Mesothelial cell of epicardium (in vitro differentiated cells): Measurements from ENCODE around the gene MFAP4. TPM values are rescaled to one million over a fixed set of nuclear protein-coding genes. Genes with fewer than 3 reads are reported as not detected.

Source experiments
- DNase-seq, 2 experiments: peaks; one replicate each; pipeline ENCODE4 v3.0.0; 2021; ENCODE audit warnings: low spot score in 2 of 2; ENCODE audit not compliant: unreplicated experiment in 2 of 2
- H3K27ac Mint-ChIP-seq: 2 replicates; pipeline ENCODE4 v1.8.0; 2021; ENCODE audit warnings: mixed read lengths
- H3K27me3 Mint-ChIP-seq: 2 replicates; pipeline ENCODE4 v1.8.0; 2021; ENCODE audit warnings: low read depth, mixed read lengths
- H3K36me3 Mint-ChIP-seq: 2 replicates; pipeline ENCODE4 v1.8.0; 2021; ENCODE audit warnings: mixed read lengths
- H3K4me1 Mint-ChIP-seq: 2 replicates; pipeline ENCODE4 v1.8.0; 2021; ENCODE audit warnings: mixed read lengths
- H3K4me3 Mint-ChIP-seq: 2 replicates; pipeline ENCODE4 v1.8.0; 2021; ENCODE audit warnings: mild to moderate bottlenecking, moderate library complexity, mixed read lengths
- H3K9me3 Mint-ChIP-seq: 2 replicates; pipeline ENCODE4 v1.8.0; 2021; ENCODE audit warnings: mixed read lengths
- CTCF ChIP-seq: fragments of 200-600 bp; sonication (generic); IDR thresholded peaks from one replicate; pipeline ENCODE4 v1.5.0; 2021; ENCODE audit warnings: antibody characterized with exemption; ENCODE audit not compliant: unreplicated experiment
- total RNA-seq: library from RNA; stranded (reverse); gene quantifications from 3 replicates; pipeline ENCODE4 v1.2.1, GENCODE V29; 2021

The MFAP4 gene
- total RNA-seq, 1 donor from 2014 or later: 213 TPM

DNA sequence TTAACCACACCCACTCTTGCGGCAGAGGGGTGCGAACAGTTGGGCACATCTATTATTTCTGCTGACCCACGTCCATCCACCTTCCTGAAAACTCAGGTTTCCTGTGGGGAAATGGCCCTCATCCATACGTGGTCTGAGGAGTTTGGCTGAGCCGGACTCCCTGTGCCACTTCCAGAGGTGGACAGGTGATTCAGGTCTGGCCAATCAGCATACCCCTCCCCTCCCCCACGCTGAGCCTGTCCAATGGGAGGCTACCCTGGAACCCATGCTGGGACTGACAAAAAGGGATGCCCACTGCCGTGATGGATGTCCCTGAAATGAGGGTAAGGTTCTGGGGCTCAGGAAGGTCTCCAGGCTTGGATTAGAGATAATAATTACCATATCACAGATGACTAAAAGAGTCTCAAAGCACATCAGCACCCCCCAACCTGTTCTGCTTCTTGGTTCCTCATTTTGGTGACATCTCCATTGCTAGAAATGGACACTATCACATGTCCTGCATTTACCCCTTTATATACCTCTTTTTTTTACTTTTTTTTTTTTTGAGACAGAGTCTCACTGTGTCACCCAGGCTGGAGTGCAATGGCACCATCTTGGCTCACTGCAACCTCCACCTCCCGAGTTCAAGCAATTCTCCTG, 14.0 kb downstream of the MFAP4 start:
- H3K27ac Mint-ChIP-seq: no peak overlapping the region
- no peak overlapping the region for H3K4me3 Mint-ChIP-seq
- no peak for DNase-seq

DNA sequence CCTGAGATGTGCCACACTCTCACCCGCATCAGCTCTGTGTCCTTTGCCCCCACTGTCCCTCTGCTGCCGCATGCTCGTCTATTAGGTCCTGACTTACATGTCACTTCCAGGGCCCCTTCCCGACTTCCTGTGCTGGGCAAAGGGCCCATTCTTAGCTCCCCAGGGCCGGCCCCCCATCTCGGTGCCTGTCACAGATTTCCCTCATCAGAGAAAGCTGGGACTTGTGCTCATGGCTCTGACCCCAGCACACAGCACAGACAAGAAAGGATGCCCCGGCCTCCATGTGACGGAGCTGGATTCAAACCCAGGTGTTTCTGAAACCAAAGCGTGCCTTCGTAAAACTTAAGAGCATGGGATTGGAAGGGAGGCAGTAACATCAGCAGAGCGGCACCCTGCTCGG, 14.6 kb downstream of the MFAP4 start:
- Mint-ChIP-seq H3K4me1 (peaks cover 9% of the 10 kb centered on the region), H3K4me3 (no peak overlapping the region), H3K9me3 (no peaks in the 10 kb centered on the region), H3K27ac (no peak overlapping the region), H3K36me3 (no peaks in the 10 kb centered on the region), H3K27me3 (no peaks in the 10 kb centered on the region)
- DNase-seq: no peak
- TF ChIP-seq CTCF: no peak

More for the DNA sequence above, 14.0 kb downstream of the MFAP4 start:
- no peaks in the 10 kb centered on the region for H3K36me3 Mint-ChIP-seq
- peaks cover 9% of the 10 kb centered on the region for H3K4me1 Mint-ChIP-seq
- no peaks in the 10 kb centered on the region for H3K27me3 Mint-ChIP-seq
- TF ChIP-seq CTCF: no peak
- H3K9me3 Mint-ChIP-seq: no peaks in the 10 kb centered on the region

- no peak for DNase-seq
- H3K4me1 Mint-ChIP-seq: peaks cover 6% of the 10 kb centered on the region
- TF ChIP-seq CTCF: no peak
- no peaks in the 10 kb centered on the region for H3K36me3 Mint-ChIP-seq
- H3K9me3 Mint-ChIP-seq: no peaks in the 10 kb centered on the region
- no peak overlapping the region for H3K4me3 Mint-ChIP-seq
- no peak overlapping the region for H3K27ac Mint-ChIP-seq
- no peaks in the 10 kb centered on the region for H3K27me3 Mint-ChIP-seq
These were observed 15.0 kb downstream of the MFAP4 start for GRCh38 chr17:19372011-19372370.

GRCh38 chr17:19371259-19372010, 15.6 kb downstream of the MFAP4 start:
- Mint-ChIP-seq H3K9me3 (no peaks in the 10 kb centered on the region), H3K36me3 (no peaks in the 10 kb centered on the region), H3K4me3 (no peak overlapping the region), H3K27ac (no peak overlapping the region), H3K27me3 (no peaks in the 10 kb centered on the region), H3K4me1 (peaks cover 3% of the 10 kb centered on the region)
- DNase-seq: no peak
- TF ChIP-seq CTCF: no peak

DNA sequence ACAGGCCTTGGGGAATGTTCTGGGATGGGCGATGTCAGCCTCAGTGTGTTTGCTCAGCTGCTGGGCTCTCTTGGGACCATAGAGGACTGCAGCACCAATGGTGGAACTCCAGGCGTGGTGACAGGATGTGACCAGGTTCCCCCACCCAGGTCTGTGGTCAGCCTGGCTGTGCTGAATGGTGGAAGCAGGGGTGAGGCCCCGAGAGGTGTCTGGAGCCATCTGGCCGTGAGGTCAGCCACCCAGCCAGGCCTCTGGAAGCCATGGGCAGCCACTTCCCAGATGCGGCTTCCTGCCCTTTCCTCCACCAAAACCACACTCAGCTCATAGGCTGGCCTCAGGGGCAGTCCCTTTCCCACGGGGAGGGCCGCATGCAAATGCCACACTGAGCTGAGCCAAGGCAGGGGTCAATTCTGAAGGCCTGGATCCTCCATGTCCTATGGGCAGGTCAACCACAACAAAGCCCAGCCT, 16.5 kb downstream of the MFAP4 start:
- TF ChIP-seq CTCF: no peak
- Mint-ChIP-seq H3K9me3 (no peaks in the 10 kb centered on the region), H3K4me3 (no peak overlapping the region), H3K36me3 (no peaks in the 10 kb centered on the region), H3K4me1 (peaks cover 4% of the 10 kb centered on the region), H3K27ac (no peak overlapping the region), H3K27me3 (no peaks in the 10 kb centered on the region)
- no peak for DNase-seq
